ENCODE results near the gene DMBT1.

GRCh38 chr10:122657255-122657654 is 96.7 kb downstream of the DMBT1 start:
- TF ChIP-seq, protein P1, sequence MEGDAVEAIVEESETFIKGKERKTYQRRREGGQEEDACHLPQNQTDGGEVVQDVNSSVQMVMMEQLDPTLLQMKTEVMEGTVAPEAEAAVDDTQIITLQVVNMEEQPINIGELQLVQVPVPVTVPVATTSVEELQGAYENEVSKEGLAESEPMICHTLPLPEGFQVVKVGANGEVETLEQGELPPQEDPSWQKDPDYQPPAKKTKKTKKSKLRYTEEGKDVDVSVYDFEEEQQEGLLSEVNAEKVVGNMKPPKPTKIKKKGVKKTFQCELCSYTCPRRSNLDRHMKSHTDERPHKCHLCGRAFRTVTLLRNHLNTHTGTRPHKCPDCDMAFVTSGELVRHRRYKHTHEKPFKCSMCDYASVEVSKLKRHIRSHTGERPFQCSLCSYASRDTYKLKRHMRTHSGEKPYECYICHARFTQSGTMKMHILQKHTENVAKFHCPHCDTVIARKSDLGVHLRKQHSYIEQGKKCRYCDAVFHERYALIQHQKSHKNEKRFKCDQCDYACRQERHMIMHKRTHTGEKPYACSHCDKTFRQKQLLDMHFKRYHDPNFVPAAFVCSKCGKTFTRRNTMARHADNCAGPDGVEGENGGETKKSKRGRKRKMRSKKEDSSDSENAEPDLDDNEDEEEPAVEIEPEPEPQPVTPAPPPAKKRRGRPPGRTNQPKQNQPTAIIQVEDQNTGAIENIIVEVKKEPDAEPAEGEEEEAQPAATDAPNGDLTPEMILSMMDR (IDR thresholded peaks at IDR 0.05): no peak
- TF ChIP-seq POLR2A (IDR thresholded peaks at IDR 0.05): no peak

Measured in right lobe of liver (tissue), 4 donors.